Measurements from ENCODE around the gene GJD2.

GJD2 gene

GRCh38 chr15:34795267-34796081 lies 40.7 kb upstream of the GJD2 start, which contains the start of gene ACTC1:
Gene ACTC1, minus strand, starts transcription at chr15:34795549. Its CDS starts 741 bp downstream, at chr15:34794808.
- Histone ChIP-seq H2AFZ (ENCODE audit: low read depth, low read length, severe bottlenecking) (no peak within 1 kb of the TSS), H3K36me3 (ENCODE audit: low read length) (no peaks in the 10 kb centered on the region), H3K9ac (ENCODE audit: low read length) (no peak within 1 kb of the TSS), H3K9me3 (ENCODE audit: insufficient read depth, low read length) (no peaks in the 10 kb centered on the region), H3K79me2 (ENCODE audit: insufficient read depth, low read length) (no peaks in the 10 kb centered on the region), H3F3A (ENCODE audit: insufficient read depth) (no peaks in the 10 kb centered on the region), H3K9me2 (replicated peaks; ENCODE audit: insufficient read depth, low read length) (no peaks in the 10 kb centered on the region), H3K27ac (ENCODE audit: low read depth, low read length) (no peak within 1 kb of the TSS), H3K4me3 (ENCODE audit: insufficient read depth, low read length, poor library complexity, severe bottlenecking) (no peak within 1 kb of the TSS), H3K4me2 (ENCODE audit: low read depth, low read length, poor library complexity, severe bottlenecking) (no peak within 1 kb of the TSS), H3K27me3 (ENCODE audit: low read length) (no peaks in the 10 kb centered on the region), H4K20me1 (ENCODE audit: low read depth, low read length) (no peaks in the 10 kb centered on the region)
- TF ChIP-seq CTCF (IDR thresholded peaks at IDR 0.05; ENCODE audit: insufficient read depth, low read length, poor library complexity, severe bottlenecking) (no peak), EZH2phosphoT487 (conservative IDR thresholded peaks at IDR 0.05; ENCODE audit: low read length) (no peak)

GRCh38 chr15:34794590-34795206 lies 39.9 kb upstream of the GJD2 start:
- Histone ChIP-seq H3K27ac (ENCODE audit: low read depth, low read length) (no peak overlapping the region), H3K79me2 (ENCODE audit: insufficient read depth, low read length) (no peaks in the 10 kb centered on the region), H2AFZ (ENCODE audit: low read depth, low read length, severe bottlenecking) (no peak overlapping the region), H3K27me3 (ENCODE audit: low read length) (no peaks in the 10 kb centered on the region), H4K20me1 (ENCODE audit: low read depth, low read length) (no peaks in the 10 kb centered on the region), H3K9me3 (ENCODE audit: insufficient read depth, low read length) (no peaks in the 10 kb centered on the region), H3K9ac (ENCODE audit: low read length) (no peak overlapping the region), H3F3A (ENCODE audit: insufficient read depth) (no peaks in the 10 kb centered on the region), H3K4me2 (ENCODE audit: low read depth, low read length, poor library complexity, severe bottlenecking) (no peak overlapping the region), H3K4me3 (ENCODE audit: insufficient read depth, low read length, poor library complexity, severe bottlenecking) (no peak overlapping the region), H3K36me3 (ENCODE audit: low read length) (no peaks in the 10 kb centered on the region), H3K9me2 (replicated peaks; ENCODE audit: insufficient read depth, low read length) (no peaks in the 10 kb centered on the region)
- TF ChIP-seq CTCF (IDR thresholded peaks at IDR 0.05; ENCODE audit: insufficient read depth, low read length, poor library complexity, severe bottlenecking) (no peak), EZH2phosphoT487 (conservative IDR thresholded peaks at IDR 0.05; ENCODE audit: low read length) (no peak)

GRCh38 chr15:34793901-34794300 lies 39.1 kb upstream of the GJD2 start:
- Histone ChIP-seq H3K9me3 (ENCODE audit: insufficient read depth, low read length) (no peaks in the 10 kb centered on the region), H3K79me2 (ENCODE audit: insufficient read depth, low read length) (no peaks in the 10 kb centered on the region), H3K36me3 (ENCODE audit: low read length) (no peaks in the 10 kb centered on the region), H3K9me2 (replicated peaks; ENCODE audit: insufficient read depth, low read length) (no peaks in the 10 kb centered on the region), H3K4me3 (ENCODE audit: insufficient read depth, low read length, poor library complexity, severe bottlenecking) (no peak overlapping the region), H4K20me1 (ENCODE audit: low read depth, low read length) (no peaks in the 10 kb centered on the region), H3K9ac (ENCODE audit: low read length) (no peak overlapping the region), H2AFZ (ENCODE audit: low read depth, low read length, severe bottlenecking) (no peak overlapping the region), H3K27me3 (ENCODE audit: low read length) (no peaks in the 10 kb centered on the region; the same call in 1 of the 2 replicates), H3F3A (ENCODE audit: insufficient read depth) (no peaks in the 10 kb centered on the region), H3K27ac (ENCODE audit: low read depth, low read length) (no peak overlapping the region), H3K4me2 (ENCODE audit: low read depth, low read length, poor library complexity, severe bottlenecking) (no peak overlapping the region)
- TF ChIP-seq CTCF (IDR thresholded peaks at IDR 0.05; ENCODE audit: insufficient read depth, low read length, poor library complexity, severe bottlenecking), result no peak
- no peak for TF ChIP-seq EZH2phosphoT487 (conservative IDR thresholded peaks at IDR 0.05; ENCODE audit: low read length)
